ENCODE measurements around the gene IL26.

GRCh38 chr12:68223067-68223747, 2.4 kb downstream of the IL26 start:
- TF ChIP-seq POLR2A (IDR thresholded peaks at IDR 0.05; ENCODE audit: low read depth, low read length) (no peak), POLR2AphosphoS5 (IDR thresholded peaks at IDR 0.05; ENCODE audit: low read depth, low read length) (no peak), TAF1 (IDR thresholded peaks at IDR 0.05; ENCODE audit: low read depth, low read length) (no peak), SPI1 (IDR thresholded peaks at IDR 0.05; ENCODE audit: low read depth, low read length) (no peak), POU2F2 (IDR thresholded peaks at IDR 0.05; ENCODE audit: low read depth, low read length) (no peak), PAX5 (IDR thresholded peaks at IDR 0.05; ENCODE audit: insufficient read depth, low read length, severe bottlenecking) (no peak)
